Upper lobe of left lung (tissue), 6 donors: ENCODE measurements around the gene NACC1. TPM values are rescaled to one million over a fixed set of nuclear protein-coding genes. Genes with fewer than 3 reads are reported as not detected.

Source experiments
- ATAC-seq, 2 donors: fragments of 200-7000 bp; cut with Tn5 transposase; one replicate each; pipeline ENCODE4 v1.9.1; 2022; ENCODE audit warnings: mild to moderate bottlenecking in 2 of 2, moderate library complexity in 2 of 2; ENCODE audit not compliant: low FRiP score in 2 of 2
- DNase-seq, 2 donors: peaks; one replicate each; pipeline ENCODE4 v3.0.0-alpha.2; 2019 to 2020
- H3K27ac ChIP-seq, 4 donors: fragments of 200-600 bp; sonication (generic); one replicate each; pipeline ENCODE4 v1.5.1; 2016 to 2019
- H3K27me3 ChIP-seq, 4 donors: fragments of 200-600 bp; sonication (generic); one replicate each; pipeline ENCODE4 v1.5.1; 2017 to 2019
- H3K36me3 ChIP-seq, 4 donors: fragments of 200-600 bp; sonication (generic); one replicate each; pipeline ENCODE4 v1.5.1; 2016 to 2019
- H3K4me1 ChIP-seq, 4 donors: fragments of 200-600 bp; sonication (generic); one replicate each; pipeline ENCODE4 v1.5.1; 2018 to 2019
- H3K4me3 ChIP-seq, 4 donors: fragments of 200-600 bp; sonication (generic); one replicate each; pipeline ENCODE4 v1.5.1; 2017 to 2019; ENCODE audit warnings: mild to moderate bottlenecking in 2 of 4, moderate library complexity in 1 of 4
- H3K9me3 ChIP-seq, 4 donors: fragments of 200-600 bp; sonication (generic); one replicate each; pipeline ENCODE4 v1.5.1; 2018 to 2019
- CTCF ChIP-seq, 6 experiments: fragments of 450-650 bp in 4 of 6; fragments of 200-600 bp in 2 of 6; sonication (generic) in 2 of 6; IDR thresholded peaks; one replicate each; pipeline ENCODE4 v1.5.1; 2016 to 2019; ENCODE audit warnings: antibody characterized with exemption in 6 of 6
- EP300 ChIP-seq, 4 donors: sonication (generic); formaldehyde crosslinking; IDR thresholded peaks; one replicate each; pipeline ENCODE4 v1.5.1; 2017; ENCODE audit warnings: antibody characterized with exemption in 4 of 4, control low read depth in 2 of 4
- POLR2A ChIP-seq, 4 donors: fragments of 450-650 bp; IDR thresholded peaks; one replicate each; pipeline ENCODE4 v1.5.1; 2016 to 2017; ENCODE audit warnings: antibody characterized with exemption in 4 of 4, mild to moderate bottlenecking in 2 of 4
- POLR2AphosphoS5 ChIP-seq, 2 donors: sonication (generic); formaldehyde crosslinking; IDR thresholded peaks; one replicate each; pipeline ENCODE4 v1.5.1; 2017; ENCODE audit warnings: antibody characterized with exemption in 2 of 2
- WGBS, 2 donors: methylation state at CpG; one replicate each; pipeline ENCODE4 v1.1.5; 2017 to 2018; 5-methylcytosine and 5-hydroxymethylcytosine counted together
- total RNA-seq, 6 donors: library from RNA; depleted of rRNA in 4 of 6; stranded (reverse); fragments of >200 nt in 4 of 6; gene quantifications; one replicate each; pipeline versions ENCODE4 v1.1.0 to v1.2.1, GENCODE V29; 2016 to 2021
- donor health status: DM: no; HTN: no; CAD: no; lungs with moderate emphysema.
- donor health status: DM: no; HTN: yes; CAD: no; lungs with severe emphysema.

Gene NACC1
- total RNA-seq, 6 donors from 2014 or later, result 22.0 to 96.1 (median 55.7) TPM

GRCh38 chr19:13160557-13160956 is 42.5 kb downstream of the NACC1 start:
- WGBS, 2 donors, result 67 to 91% methylated on average over 1 of the region's 1 CpG
- H3K4me1 ChIP-seq, result peaks cover 42 to 67% (median 55%) of the 10 kb centered on the region in 4 donors

GRCh38 chr19:13162724-13163608 is 44.9 kb downstream of the NACC1 start:
- DNase-seq, result peak; percentile 97 to 99
- no peaks in the 10 kb centered on the region for H3K36me3 ChIP-seq
- H3K27ac ChIP-seq, result peak overlapping the region; percentile 97 to 98 (median 98)
- H3K4me3 ChIP-seq, result peak overlapping the region; percentile 7 to 52 (median 38)
- peak; percentile 90 to 91 for TF ChIP-seq POLR2AphosphoS5 (IDR thresholded peaks at IDR 0.05)
- TF ChIP-seq POLR2A (IDR thresholded peaks at IDR 0.05), result peak in 2 of 4 donors; percentile 56 to 79
- TF ChIP-seq EP300 (IDR thresholded peaks at IDR 0.05), result peak in 2 of 4 donors; percentile 62 to 77
- TF ChIP-seq CTCF (IDR thresholded peaks at IDR 0.05), result peak in 2 of 6 experiments; percentile 7 to 9
- ATAC-seq, result peak; percentile 91 to 92
- H3K27me3 ChIP-seq, result no peaks in the 10 kb centered on the region
- 0 to 10% methylated on average over 7 to 15 of the region's 58 CpGs for WGBS, 2 donors
- H3K9me3 ChIP-seq, result no peaks in the 10 kb centered on the region
- peaks cover 55 to 69% (median 62%) of the 10 kb centered on the region in 4 donors for H3K4me1 ChIP-seq

More at GRCh38 chr19:13160557-13160956, 42.5 kb downstream of the NACC1 start:
- no peaks in the 10 kb centered on the region for H3K9me3 ChIP-seq
- no peak for ATAC-seq
- TF ChIP-seq POLR2A (IDR thresholded peaks at IDR 0.05) (no peak), POLR2AphosphoS5 (IDR thresholded peaks at IDR 0.05) (no peak), EP300 (IDR thresholded peaks at IDR 0.05) (no peak), CTCF (IDR thresholded peaks at IDR 0.05) (no peak)
- H3K27ac ChIP-seq, result peak overlapping the region in 1 of 4 donors; percentile 98
- H3K27me3 ChIP-seq, result no peaks in the 10 kb centered on the region
- no peak overlapping the region for H3K4me3 ChIP-seq
- no peaks in the 10 kb centered on the region for H3K36me3 ChIP-seq
- DNase-seq, result no peak

- TF ChIP-seq CTCF (IDR thresholded peaks at IDR 0.05) (no peak), POLR2A (IDR thresholded peaks at IDR 0.05) (peak in 2 of 4 donors; percentile 13 to 28), EP300 (IDR thresholded peaks at IDR 0.05) (peak in 1 of 4 donors; percentile 64), POLR2AphosphoS5 (IDR thresholded peaks at IDR 0.05) (peak; percentile 40 to 78)
- no peaks in the 10 kb centered on the region for H3K9me3 ChIP-seq
- no peaks in the 10 kb centered on the region for H3K36me3 ChIP-seq
- H3K4me3 ChIP-seq, result peak overlapping the region in 3 of 4 donors; percentile 33 to 52 (median 43)
- H3K27me3 ChIP-seq, result no peaks in the 10 kb centered on the region
- H3K27ac ChIP-seq, result peak overlapping the region; percentile 97 to 98 (median 98)
- H3K4me1 ChIP-seq, result peaks cover 55 to 75% (median 70%) of the 10 kb centered on the region in 4 donors
- peak; percentile 61 for ATAC-seq
- WGBS, 2 donors, result 3 to 13% methylated on average over 17 to 18 of the region's 20 CpGs
- peak; percentile 84 to 92 for DNase-seq
Measured at GRCh38 chr19:13163609-13164342, 45.7 kb downstream of the NACC1 start.

GRCh38 chr19:13164343-13165161 is 46.5 kb downstream of the NACC1 start:
- no peaks in the 10 kb centered on the region for H3K36me3 ChIP-seq
- H3K9me3 ChIP-seq, result no peaks in the 10 kb centered on the region
- peak overlapping the region; percentile 97 to 98 (median 98) for H3K27ac ChIP-seq
- peak overlapping the region in 3 of 4 donors; percentile 33 to 52 (median 43) for H3K4me3 ChIP-seq
- peak; percentile 89 to 93 for TF ChIP-seq POLR2AphosphoS5 (IDR thresholded peaks at IDR 0.05)
- TF ChIP-seq CTCF (IDR thresholded peaks at IDR 0.05), result no peak
- TF ChIP-seq EP300 (IDR thresholded peaks at IDR 0.05), result peak; percentile 31 to 93 (median 70)
- TF ChIP-seq POLR2A (IDR thresholded peaks at IDR 0.05), result peak in 1 of 4 donors; percentile 8
- H3K27me3 ChIP-seq, result no peaks in the 10 kb centered on the region
- peaks cover 55 to 83% (median 77%) of the 10 kb centered on the region in 4 donors for H3K4me1 ChIP-seq
- ATAC-seq, result peak in 1 of 2 donors; percentile 35
- DNase-seq, result peak in 1 of 2 donors; percentile 70
- WGBS, 2 donors, result 18 to 23% methylated on average over 7 to 18 of the region's 19 CpGs
